ENCODE measurements around the gene HTT. TPM values are rescaled to one million over a fixed set of nuclear protein-coding genes. Genes with fewer than 3 reads are reported as not detected.

Gene HTT
- total and polyA plus RNA-seq, 2 of the 13 experiments (the other 11 are each of a cell fraction or from before 2014, with no cell fraction given), result 17.5 to 19.5 TPM

DNA sequence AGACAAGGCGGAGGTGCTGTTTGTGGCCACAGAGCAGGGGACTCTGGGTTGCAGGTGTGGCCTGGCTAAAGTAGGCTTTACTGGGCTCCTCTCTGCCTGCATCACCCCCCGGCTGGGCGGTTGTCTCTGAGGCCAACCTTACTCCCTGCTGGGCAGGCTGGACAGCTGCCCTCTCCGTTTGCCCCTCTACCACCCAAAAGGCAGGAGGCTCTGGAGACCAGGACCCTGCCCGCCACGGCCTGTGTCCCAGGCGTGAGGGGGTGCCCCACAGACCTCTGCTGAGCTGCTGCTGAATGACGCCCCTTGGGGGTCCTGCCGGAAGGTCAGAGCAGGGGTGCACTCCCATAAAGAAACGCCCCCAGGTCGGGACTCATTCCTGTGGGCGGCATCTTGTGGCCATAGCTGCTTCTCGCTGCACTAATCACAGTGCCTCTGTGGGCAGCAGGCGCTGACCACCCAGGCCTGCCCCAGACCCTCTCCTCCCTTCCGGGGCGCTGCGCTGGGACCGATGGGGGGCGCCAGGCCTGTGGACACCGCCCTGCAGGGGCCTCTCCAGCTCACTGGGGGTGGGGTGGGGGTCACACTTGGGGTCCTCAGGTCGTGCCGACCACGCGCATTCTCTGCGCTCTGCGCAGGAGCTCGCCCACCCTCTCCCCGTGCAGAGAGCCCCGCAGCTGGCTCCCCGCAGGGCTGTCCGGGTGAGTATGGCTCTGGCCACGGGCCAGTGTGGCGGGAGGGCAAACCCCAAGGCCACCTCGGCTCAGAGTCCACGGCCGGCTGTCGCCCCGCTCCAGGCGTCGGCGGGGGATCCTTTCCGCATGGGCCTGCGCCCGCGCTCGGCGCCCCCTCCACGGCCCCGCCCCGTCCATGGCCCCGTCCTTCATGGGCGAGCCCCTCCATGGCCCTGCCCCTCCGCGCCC, 1.1 kb upstream of the HTT start (continued):
- TF ChIP-seq, protein P1, sequence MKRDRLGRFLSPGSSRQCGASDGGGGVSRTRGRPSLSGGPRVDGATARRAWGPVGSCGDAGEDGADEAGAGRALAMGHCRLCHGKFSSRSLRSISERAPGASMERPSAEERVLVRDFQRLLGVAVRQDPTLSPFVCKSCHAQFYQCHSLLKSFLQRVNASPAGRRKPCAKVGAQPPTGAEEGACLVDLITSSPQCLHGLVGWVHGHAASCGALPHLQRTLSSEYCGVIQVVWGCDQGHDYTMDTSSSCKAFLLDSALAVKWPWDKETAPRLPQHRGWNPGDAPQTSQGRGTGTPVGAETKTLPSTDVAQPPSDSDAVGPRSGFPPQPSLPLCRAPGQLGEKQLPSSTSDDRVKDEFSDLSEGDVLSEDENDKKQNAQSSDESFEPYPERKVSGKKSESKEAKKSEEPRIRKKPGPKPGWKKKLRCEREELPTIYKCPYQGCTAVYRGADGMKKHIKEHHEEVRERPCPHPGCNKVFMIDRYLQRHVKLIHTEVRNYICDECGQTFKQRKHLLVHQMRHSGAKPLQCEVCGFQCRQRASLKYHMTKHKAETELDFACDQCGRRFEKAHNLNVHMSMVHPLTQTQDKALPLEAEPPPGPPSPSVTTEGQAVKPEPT (CRISPR knock-in tag; IDR thresholded peaks at IDR 0.05; ENCODE audit: low read depth), result no peak
- TF ChIP-seq SOX5 (CRISPR knock-in tag; IDR thresholded peaks at IDR 0.05; ENCODE audit: borderline replicate concordance) (no peak; the same call in 1 of the 2 replicates), KDM6A (CRISPR knock-in tag; IDR thresholded peaks at IDR 0.05; ENCODE audit: low read depth) (peak; percentile 41; the same call in 1 of the 2 replicates), ZNF101 (CRISPR knock-in tag; IDR thresholded peaks at IDR 0.05; ENCODE audit: borderline replicate concordance, low read depth) (no peak), ZFAT (CRISPR knock-in tag; conservative IDR thresholded peaks at IDR 0.05) (no peak), ZGPAT (CRISPR knock-in tag; IDR thresholded peaks at IDR 0.05) (peak; percentile 78), ZNF335 (CRISPR knock-in tag; IDR thresholded peaks at IDR 0.05) (no peak), ZNF574 (CRISPR knock-in tag; IDR thresholded peaks at IDR 0.05) (peak; percentile 61), ZNF354B (CRISPR knock-in tag; IDR thresholded peaks at IDR 0.05) (no peak), CTCF (CRISPR knock-in tag; IDR thresholded peaks at IDR 0.05) (peak; percentile 48; the same call in 1 of the 2 replicates), MAFK (conservative IDR thresholded peaks at IDR 0.05 in 1 of 2, IDR thresholded peaks at IDR 0.05 in 1 of 2; ENCODE audit: low read length in 2 of 2) (no peak)
- TF ChIP-seq, protein P2, sequence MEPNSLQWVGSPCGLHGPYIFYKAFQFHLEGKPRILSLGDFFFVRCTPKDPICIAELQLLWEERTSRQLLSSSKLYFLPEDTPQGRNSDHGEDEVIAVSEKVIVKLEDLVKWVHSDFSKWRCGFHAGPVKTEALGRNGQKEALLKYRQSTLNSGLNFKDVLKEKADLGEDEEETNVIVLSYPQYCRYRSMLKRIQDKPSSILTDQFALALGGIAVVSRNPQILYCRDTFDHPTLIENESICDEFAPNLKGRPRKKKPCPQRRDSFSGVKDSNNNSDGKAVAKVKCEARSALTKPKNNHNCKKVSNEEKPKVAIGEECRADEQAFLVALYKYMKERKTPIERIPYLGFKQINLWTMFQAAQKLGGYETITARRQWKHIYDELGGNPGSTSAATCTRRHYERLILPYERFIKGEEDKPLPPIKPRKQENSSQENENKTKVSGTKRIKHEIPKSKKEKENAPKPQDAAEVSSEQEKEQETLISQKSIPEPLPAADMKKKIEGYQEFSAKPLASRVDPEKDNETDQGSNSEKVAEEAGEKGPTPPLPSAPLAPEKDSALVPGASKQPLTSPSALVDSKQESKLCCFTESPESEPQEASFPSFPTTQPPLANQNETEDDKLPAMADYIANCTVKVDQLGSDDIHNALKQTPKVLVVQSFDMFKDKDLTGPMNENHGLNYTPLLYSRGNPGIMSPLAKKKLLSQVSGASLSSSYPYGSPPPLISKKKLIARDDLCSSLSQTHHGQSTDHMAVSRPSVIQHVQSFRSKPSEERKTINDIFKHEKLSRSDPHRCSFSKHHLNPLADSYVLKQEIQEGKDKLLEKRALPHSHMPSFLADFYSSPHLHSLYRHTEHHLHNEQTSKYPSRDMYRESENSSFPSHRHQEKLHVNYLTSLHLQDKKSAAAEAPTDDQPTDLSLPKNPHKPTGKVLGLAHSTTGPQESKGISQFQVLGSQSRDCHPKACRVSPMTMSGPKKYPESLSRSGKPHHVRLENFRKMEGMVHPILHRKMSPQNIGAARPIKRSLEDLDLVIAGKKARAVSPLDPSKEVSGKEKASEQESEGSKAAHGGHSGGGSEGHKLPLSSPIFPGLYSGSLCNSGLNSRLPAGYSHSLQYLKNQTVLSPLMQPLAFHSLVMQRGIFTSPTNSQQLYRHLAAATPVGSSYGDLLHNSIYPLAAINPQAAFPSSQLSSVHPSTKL (CRISPR knock-in tag; IDR thresholded peaks at IDR 0.05), result peak; percentile 67
- TF ChIP-seq, protein P3, sequence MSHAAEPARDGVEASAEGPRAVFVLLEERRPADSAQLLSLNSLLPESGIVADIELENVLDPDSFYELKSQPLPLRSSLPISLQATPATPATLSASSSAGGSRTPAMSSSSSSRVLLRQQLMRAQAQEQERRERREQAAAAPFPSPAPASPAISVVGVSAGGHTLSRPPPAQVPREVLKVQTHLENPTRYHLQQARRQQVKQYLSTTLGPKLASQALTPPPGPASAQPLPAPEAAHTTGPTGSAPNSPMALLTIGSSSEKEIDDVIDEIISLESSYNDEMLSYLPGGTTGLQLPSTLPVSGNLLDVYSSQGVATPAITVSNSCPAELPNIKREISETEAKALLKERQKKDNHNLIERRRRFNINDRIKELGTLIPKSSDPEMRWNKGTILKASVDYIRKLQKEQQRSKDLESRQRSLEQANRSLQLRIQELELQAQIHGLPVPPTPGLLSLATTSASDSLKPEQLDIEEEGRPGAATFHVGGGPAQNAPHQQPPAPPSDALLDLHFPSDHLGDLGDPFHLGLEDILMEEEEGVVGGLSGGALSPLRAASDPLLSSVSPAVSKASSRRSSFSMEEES (CRISPR knock-in tag; IDR thresholded peaks at IDR 0.05), result 0 out of 2 replicates have a peak, but pooled peaks have one; percentile 14

All from HepG2 (cell line).